ENCODE measurements around the gene CYP4X1. TPM values are rescaled to one million over a fixed set of nuclear protein-coding genes. Genes with fewer than 3 reads are reported as not detected.

The CYP4X1 gene
- total and polyA plus RNA-seq, 9 of the 15 experiments (the other 6 are each of a cell fraction or from before 2014, with no cell fraction given) = 0.03 to 0.17 (median 0.06) TPM; not detected in 6

- TF ChIP-seq HNRNPH1 (optimal IDR thresholded peaks at IDR 0.05; ENCODE audit: low read depth, low read length) (no peak), SMAD4 (CRISPR knock-in tag; conservative IDR thresholded peaks at IDR 0.05) (no peak), DPF2 (IDR thresholded peaks at IDR 0.05) (no peak)
These were observed 10.2 kb upstream of the CYP4X1 start (continued) for GRCh38 chr1:47013293-47013692.

- FAIRE-seq = no peak
- H3K79me2 ChIP-seq (ENCODE audit: control insufficient read depth, insufficient read depth, low read length) = no peaks in the 10 kb centered on the region
- H2AFZ ChIP-seq (ENCODE audit: low read depth, low read length) = no peak overlapping the region
- no peaks in the 10 kb centered on the region for H3K9me3 ChIP-seq (replicated peaks; ENCODE audit: control insufficient read depth, insufficient read depth, low read depth, low read length)
- POLR2A ChIA-PET = no interaction called here
- intact Hi-C loops (cut with micrococcal nuclease) (no loop called here), in situ Hi-C loops (cut with MboI) (no loop called here)
- CTCF ChIA-PET (ENCODE audit: low intra/inter-chr PET ratio) = no interaction called here
- no peak overlapping the region for H3K4me3 ChIP-seq
- no peaks in the 10 kb centered on the region for H3K36me3 ChIP-seq (ENCODE audit: control insufficient read depth, insufficient read depth, low read length)
- H4K20me1 ChIP-seq (replicated peaks; ENCODE audit: control insufficient read depth, insufficient read depth, low read length) = no peaks in the 10 kb centered on the region
- H3K27me3 ChIP-seq (ENCODE audit: control insufficient read depth in 2 of 2, insufficient read depth in 2 of 2, low read length in 2 of 2) = peaks cover 16 to 21% of the 10 kb centered on the region in 2 experiments; a peak in 4 of 5 replicates
- WGBS (ENCODE audit: insufficient coverage, low coverage, missing lambda C conversion rate) = 0% methylated on average over 2 of the region's 2 CpGs
- no peak overlapping the region for H3K9ac ChIP-seq (ENCODE audit: insufficient read depth in 1 of 2, low read depth in 2 of 2, low read length in 2 of 2)
- no peak overlapping the region for H3K27ac ChIP-seq (ENCODE audit: extremely low read depth, low read depth, low read length)
- no peak for ATAC-seq
- no peak for DNase-seq (ENCODE audit: extremely low read depth in 1 of 4, low spot score in 3 of 4)
- no TSS peak for BruUV-seq (replicated peaks)
- peaks cover 0 to 6% of the 10 kb centered on the region in 2 experiments; a peak in 1 of 5 replicates for H3K4me1 ChIP-seq (replicated peaks in 1 of 2; ENCODE audit: control insufficient read depth in 2 of 2, insufficient read depth in 2 of 2, low read length in 2 of 2)
- TF ChIP-seq JUNB (CRISPR knock-in tag; conservative IDR thresholded peaks at IDR 0.05) (no peak), IRF9 (tag; IDR thresholded peaks at IDR 0.05) (no peak), FOXO4 (CRISPR knock-in tag; IDR thresholded peaks at IDR 0.05) (no peak), ZNF318 (IDR thresholded peaks at IDR 0.05; ENCODE audit: borderline replicate concordance in 1 of 2, low read depth in 1 of 2) (no peak)
- no peaks in the 10 kb centered on the region for H3K9me1 ChIP-seq (ENCODE audit: control insufficient read depth, insufficient read depth, low read length)
- H3K4me2 ChIP-seq (ENCODE audit: insufficient read depth, low read length) = no peak overlapping the region
These were observed 2.4 kb upstream of the CYP4X1 start for GRCh38 chr1:47021070-47021469.
